Pancreas (tissue), 10 donors: ENCODE results near the gene KRT71. TPM values are rescaled to one million over a fixed set of nuclear protein-coding genes. Genes with fewer than 3 reads are reported as not detected.

Experiments
- ATAC-seq, 4 donors: fragments of 200-7000 bp; cut with Tn5 transposase; one replicate each; pipeline versions ENCODE4 v1.8.0 to v1.9.1; 2020; ENCODE audit warnings: mild to moderate bottlenecking in 4 of 4, moderate library complexity in 4 of 4
- DNase-seq, 6 donors: peaks; one replicate each; pipeline ENCODE4 v3.0.0-alpha.2; 2020
- FAIRE-seq: peaks from 2 replicates; lab custom pipeline; 2012; peaks lifted over from hg19 to GRCh38; lab: Jason Lieb, UNC
- H3K27ac ChIP-seq, 4 donors: fragments of 200-600 bp; sonication (generic); 1 replicate in 3 of 4; 2 replicates in 1 of 4; pipeline versions ENCODE4 v1.5.0 to v1.8.0; 2020
- H3K27me3 ChIP-seq, 4 donors: fragments of 200-600 bp; one replicate each; pipeline ENCODE4 v1.8.0; 2021
- H3K36me3 ChIP-seq, 3 donors: fragments of 200-600 bp; sonication (generic) in 1 of 3; one replicate each; pipeline versions ENCODE4 v1.5.0 to v1.8.0; 2020 to 2021
- H3K4me1 ChIP-seq, 3 donors: fragments of 200-600 bp; one replicate each; pipeline ENCODE4 v1.8.0; 2021
- H3K4me3 ChIP-seq, 4 donors: fragments of 200-600 bp; sonication (generic) in 2 of 4; one replicate each; pipeline versions ENCODE4 v1.5.0 to v1.8.0; 2020 to 2021
- H3K9me3 ChIP-seq, 4 donors: fragments of 200-600 bp; one replicate each; pipeline ENCODE4 v1.8.0; 2021
- WGBS, 2 donors: extraction: QIAGEN DNeasy Blood & Tissue Kit; methylation state at CpG; one replicate each; pipeline ENCODE4 v1.1.7; 2013; 5-methylcytosine and 5-hydroxymethylcytosine counted together
- intact Hi-C, 3 donors: fragments of 100-400 bp; cut with DNase I; formaldehyde crosslinking; loops; one replicate each; pipeline versions ENCODE4 v1.11.1 to v1.14.2; 2022
- polyA plus RNA-seq, 2 donors: library from polyadenylated mRNA; stranded (reverse); fragments of 200-250 nt; gene quantifications; one replicate each; pipeline ENCODE4 v1.2.3, GENCODE V29; 2013
- total RNA-seq, 6 donors: library from RNA; stranded (reverse); fragmentation: NEBNext Ultra II Directional in 4 of 6; extraction: Animal tissue kit (Norgen Biotek cat#: 25700) in 4 of 6; gene quantifications; one replicate each; pipeline versions ENCODE4 v1.2.1 to v1.2.4, GENCODE V29; 2021 to 2023
- TF ChIP-seq, protein P1 (sequence below), 4 donors: fragments of 200-600 bp; sonication (generic) in 3 of 4; IDR thresholded peaks; one replicate each; pipeline versions ENCODE4 v1.5.0 to v1.8.0; 2021; ENCODE audit warnings: antibody characterized with exemption in 4 of 4
- donor health status: healthy with polysubstance abuse.
- donor health status: DM: no; HTN: no; CAD: no; lungs with moderate emphysema.
- donor health status: DM: no; HTN: no; CAD: no.
- donor health status: control.
- donor health status: control.
- donor health status: Bipolar disorder and iron deficiency.
- donor health status: DM: yes; HTN: yes; CAD: no.
- donor health status: DM: no; HTN: no; CAD: no.
- donor health status: DM: no; HTN: no; CAD: no.
- donor health status: DM: yes; HTN: yes; CAD: no.

KRT71 gene
- total and polyA plus RNA-seq, 8 donors, result not detected

DNA sequence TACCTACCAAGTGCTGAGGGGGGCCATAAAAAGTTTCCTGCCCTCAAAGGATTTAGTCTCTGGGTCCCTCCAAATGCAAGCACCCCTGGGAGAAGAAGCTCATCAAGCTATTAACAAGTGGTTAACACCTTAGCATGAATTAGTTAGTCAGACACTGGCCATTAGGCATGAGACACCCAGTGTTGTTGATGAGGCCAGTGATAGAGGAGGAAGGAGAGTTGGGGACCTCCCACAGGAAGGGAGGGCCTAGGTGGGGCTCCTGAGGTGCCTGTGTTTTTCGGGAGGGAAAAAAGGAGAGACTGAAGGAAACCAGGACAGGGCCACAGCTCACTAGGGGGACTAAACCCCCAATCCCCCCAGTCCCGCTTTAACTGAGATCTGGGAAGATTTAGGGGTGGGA lies 4.5 kb upstream of the KRT71 start:
- Histone ChIP-seq H3K27me3 (no peaks in the 10 kb centered on the region), H3K9me3 (no peaks in the 10 kb centered on the region), H3K27ac (no peak overlapping the region), H3K4me1 (no peaks in the 10 kb centered on the region), H3K4me3 (no peak overlapping the region), H3K36me3 (no peaks in the 10 kb centered on the region)
- FAIRE-seq (no peak), DNase-seq (no peak), ATAC-seq (no peak)
- WGBS, 2 donors, result 67 to 68% methylated on average over 2 of the region's 2 CpGs
- TF ChIP-seq, protein P1, sequence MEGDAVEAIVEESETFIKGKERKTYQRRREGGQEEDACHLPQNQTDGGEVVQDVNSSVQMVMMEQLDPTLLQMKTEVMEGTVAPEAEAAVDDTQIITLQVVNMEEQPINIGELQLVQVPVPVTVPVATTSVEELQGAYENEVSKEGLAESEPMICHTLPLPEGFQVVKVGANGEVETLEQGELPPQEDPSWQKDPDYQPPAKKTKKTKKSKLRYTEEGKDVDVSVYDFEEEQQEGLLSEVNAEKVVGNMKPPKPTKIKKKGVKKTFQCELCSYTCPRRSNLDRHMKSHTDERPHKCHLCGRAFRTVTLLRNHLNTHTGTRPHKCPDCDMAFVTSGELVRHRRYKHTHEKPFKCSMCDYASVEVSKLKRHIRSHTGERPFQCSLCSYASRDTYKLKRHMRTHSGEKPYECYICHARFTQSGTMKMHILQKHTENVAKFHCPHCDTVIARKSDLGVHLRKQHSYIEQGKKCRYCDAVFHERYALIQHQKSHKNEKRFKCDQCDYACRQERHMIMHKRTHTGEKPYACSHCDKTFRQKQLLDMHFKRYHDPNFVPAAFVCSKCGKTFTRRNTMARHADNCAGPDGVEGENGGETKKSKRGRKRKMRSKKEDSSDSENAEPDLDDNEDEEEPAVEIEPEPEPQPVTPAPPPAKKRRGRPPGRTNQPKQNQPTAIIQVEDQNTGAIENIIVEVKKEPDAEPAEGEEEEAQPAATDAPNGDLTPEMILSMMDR (IDR thresholded peaks at IDR 0.05), result no peak
- intact Hi-C loops, result no loop called here

DNA sequence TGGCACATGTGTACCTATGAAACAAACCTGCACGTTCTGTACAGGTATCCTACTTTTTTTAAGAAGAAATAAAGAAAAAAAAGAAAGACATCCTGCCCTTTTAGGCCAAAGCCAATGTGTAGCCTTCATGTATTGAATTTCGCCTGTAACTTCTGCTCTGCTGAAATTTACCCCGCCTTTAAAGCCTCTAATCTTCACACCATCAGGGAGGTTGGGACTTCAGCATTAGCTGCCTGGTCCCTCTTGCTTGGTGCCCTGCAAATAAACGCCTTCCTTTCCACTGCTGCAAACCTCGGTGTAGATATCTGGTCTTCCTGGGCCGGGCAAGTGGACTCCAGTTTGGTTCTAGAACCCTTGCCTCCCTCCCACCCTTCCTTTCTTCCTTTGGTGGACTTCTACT lies 2.6 kb upstream of the KRT71 start:
- no peak overlapping the region for H3K4me3 ChIP-seq
- H3K4me1 ChIP-seq, result no peaks in the 10 kb centered on the region
- 56 to 66% methylated on average over 6 of the region's 6 CpGs for WGBS, 2 donors
- no peaks in the 10 kb centered on the region for H3K9me3 ChIP-seq
- FAIRE-seq, result no peak
- TF ChIP-seq, protein P1 (IDR thresholded peaks at IDR 0.05), result no peak
- no peaks in the 10 kb centered on the region for H3K27me3 ChIP-seq
- intact Hi-C loops, result no loop called here
- no peak for DNase-seq
- H3K27ac ChIP-seq, result no peak overlapping the region
- H3K36me3 ChIP-seq, result no peaks in the 10 kb centered on the region
- no peak for ATAC-seq

DNA sequence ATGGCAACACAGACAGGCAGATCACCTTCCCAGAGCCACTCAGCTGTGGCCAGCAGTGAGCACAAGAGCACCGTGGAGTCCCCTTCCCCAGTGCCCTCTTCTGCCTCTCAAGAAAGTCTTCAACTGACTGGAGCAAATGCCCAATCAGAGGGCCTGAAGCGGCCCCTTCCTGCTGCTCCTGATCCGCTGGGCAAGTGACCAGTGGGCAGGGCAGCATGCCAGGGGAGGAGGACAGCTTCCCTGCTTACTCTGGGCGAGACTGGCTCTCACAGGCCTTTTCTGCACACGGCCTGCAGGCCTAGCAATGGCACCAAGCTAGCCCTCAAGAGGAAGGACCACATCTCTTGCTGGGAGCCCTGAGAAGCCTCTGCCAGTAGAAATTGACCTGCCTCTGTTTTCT lies 890 bp downstream of the KRT71 start:
- TF ChIP-seq, protein P1 (IDR thresholded peaks at IDR 0.05), result no peak
- Histone ChIP-seq H3K4me1 (no peaks in the 10 kb centered on the region), H3K4me3 (no peak overlapping the region), H3K27me3 (no peaks in the 10 kb centered on the region), H3K9me3 (no peaks in the 10 kb centered on the region), H3K36me3 (no peaks in the 10 kb centered on the region), H3K27ac (no peak overlapping the region)
- intact Hi-C loops, result no loop called here
- ATAC-seq (peak in 1 of 4 donors; percentile 36), DNase-seq (peak in 1 of 6 donors; percentile 40), FAIRE-seq (no peak)
- WGBS, 2 donors, result 54 to 72% methylated on average over 5 of the region's 5 CpGs

DNA sequence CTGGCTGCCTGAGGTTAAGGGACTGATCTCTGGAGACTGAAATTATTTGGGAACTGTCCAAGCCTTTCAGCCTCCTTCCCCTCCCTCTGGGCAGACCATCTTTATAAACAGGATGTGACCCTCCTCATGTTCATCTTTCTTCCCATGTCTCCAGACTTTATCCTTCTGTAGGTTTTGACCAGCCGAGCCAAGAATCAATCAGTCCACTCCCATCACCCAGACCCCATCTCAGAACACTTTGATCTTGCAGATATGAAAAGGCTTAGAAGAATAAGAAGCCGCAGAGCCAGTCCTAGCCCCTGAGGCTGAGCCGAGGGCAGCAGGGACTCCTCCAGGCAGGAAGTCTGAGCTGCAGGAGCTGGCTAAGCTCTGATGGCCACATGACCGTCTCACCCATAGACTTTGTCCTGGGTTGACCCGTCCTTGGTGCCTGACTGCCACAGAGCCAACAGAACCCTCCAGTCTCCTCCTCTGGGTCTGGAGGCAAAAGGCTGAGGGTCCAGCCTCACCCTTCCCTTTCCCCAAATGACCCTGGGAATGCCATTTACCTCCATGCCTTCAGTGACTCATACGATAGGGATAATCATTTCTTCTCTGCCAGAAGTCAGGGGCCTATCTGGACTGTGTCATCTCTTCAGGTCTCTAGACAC lies 1.6 kb downstream of the KRT71 start:
- 47 to 48% methylated on average over 6 of the region's 6 CpGs for WGBS, 2 donors
- DNase-seq, result no peak
- ATAC-seq, result no peak
- no peaks in the 10 kb centered on the region for H3K4me1 ChIP-seq
- H3K4me3 ChIP-seq, result no peak overlapping the region
- TF ChIP-seq, protein P1 (IDR thresholded peaks at IDR 0.05), result no peak
- intact Hi-C loops, result no loop called here
- H3K27me3 ChIP-seq, result no peaks in the 10 kb centered on the region
- no peaks in the 10 kb centered on the region for H3K36me3 ChIP-seq
- FAIRE-seq, result no peak
- no peak overlapping the region for H3K27ac ChIP-seq
- H3K9me3 ChIP-seq, result no peaks in the 10 kb centered on the region

DNA sequence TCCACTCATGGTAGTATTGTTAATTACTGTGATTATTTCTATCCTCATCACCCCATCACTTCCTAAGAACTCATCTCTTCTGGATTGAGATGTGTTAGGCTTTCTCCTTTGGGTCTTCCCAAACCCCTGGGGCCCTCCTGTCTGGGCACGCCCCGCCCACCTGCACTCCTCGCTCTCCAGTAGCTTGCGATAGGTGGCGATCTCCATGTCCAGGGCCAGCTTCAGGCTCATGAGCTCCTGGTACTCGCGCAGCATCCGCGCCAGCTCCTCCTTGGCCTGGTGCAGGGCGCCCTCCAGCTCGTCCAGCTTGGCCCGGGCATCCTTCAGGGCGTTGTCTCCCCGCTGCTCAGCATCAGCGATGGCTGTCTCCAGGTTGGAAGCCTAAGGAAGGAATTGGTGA lies 6.8 kb downstream of the KRT71 start:
- TF ChIP-seq, protein P1 (IDR thresholded peaks at IDR 0.05), result no peak
- H3K36me3 ChIP-seq, result no peaks in the 10 kb centered on the region
- DNase-seq, result no peak
- H3K4me1 ChIP-seq, result no peaks in the 10 kb centered on the region
- no peaks in the 10 kb centered on the region for H3K27me3 ChIP-seq
- ATAC-seq, result no peak
- FAIRE-seq, result no peak
- no peak overlapping the region for H3K27ac ChIP-seq
- intact Hi-C loops, result no loop called here
- no peak overlapping the region for H3K4me3 ChIP-seq
- H3K9me3 ChIP-seq, result no peaks in the 10 kb centered on the region
- WGBS, 2 donors, result 82% methylated on average over 15 of the region's 15 CpGs
